AG04450 (cell line): ENCODE data around the gene ATP10B. TPM values are rescaled to one million over a fixed set of nuclear protein-coding genes. Genes with fewer than 3 reads are reported as not detected.

Source experiments
- CTCF ChIA-PET: fragments of 300-600, 350-600 bp; formaldehyde crosslinking; extraction: SDS; loops from one replicate; lab custom pipeline; 2022; ENCODE audit warnings: antibody characterized with exemption, inconsistent platforms; lab: Charles Lee
- POLR2A ChIA-PET: fragments of 350-600 bp; formaldehyde crosslinking; extraction: SDS; loops from one replicate; lab custom pipeline; 2021; ENCODE audit warnings: antibody characterized with exemption, inconsistent platforms; lab: Yijun Ruan, JAX
- DNase-seq: peaks from one replicate; pipeline ENCODE4 v3.0.0-alpha.2; 2011; ENCODE audit warnings: low read depth, low spot score
- H3K27ac ChIP-seq: one replicate; pipeline ENCODE4 v1.5.1; 2012; ENCODE audit warnings: low read depth, low read length, control low read depth
- H3K27me3 ChIP-seq: one replicate; pipeline ENCODE4 v1.6.0; 2012; ENCODE audit warnings: low read length; ENCODE audit not compliant: control insufficient read depth, insufficient read depth
- H3K4me3 ChIP-seq: 2 replicates; pipeline ENCODE4 v1.5.1; 2011; ENCODE audit warnings: mild to moderate bottlenecking, low read depth, low read length, control low read depth
- H3K9me3 ChIP-seq: 2 replicates; pipeline ENCODE4 v1.5.1; 2012; ENCODE audit warnings: low read length; ENCODE audit not compliant: control insufficient read depth, insufficient read depth
- CTCF ChIP-seq: IDR thresholded peaks from 2 replicates; pipeline ENCODE4 v1.5.1; 2011; ENCODE audit warnings: low read depth, low read length, control low read depth, inconsistent platforms
- polyA plus RNA-seq: library from polyadenylated mRNA; depleted of rRNA; stranded (reverse); fragments of >200 nt; gene quantifications from 2 replicates; pipeline ENCODE4 v1.2.3, GENCODE V29; 2011

Gene ATP10B
- polyA plus RNA-seq, 1 experiment: not detected

DNA sequence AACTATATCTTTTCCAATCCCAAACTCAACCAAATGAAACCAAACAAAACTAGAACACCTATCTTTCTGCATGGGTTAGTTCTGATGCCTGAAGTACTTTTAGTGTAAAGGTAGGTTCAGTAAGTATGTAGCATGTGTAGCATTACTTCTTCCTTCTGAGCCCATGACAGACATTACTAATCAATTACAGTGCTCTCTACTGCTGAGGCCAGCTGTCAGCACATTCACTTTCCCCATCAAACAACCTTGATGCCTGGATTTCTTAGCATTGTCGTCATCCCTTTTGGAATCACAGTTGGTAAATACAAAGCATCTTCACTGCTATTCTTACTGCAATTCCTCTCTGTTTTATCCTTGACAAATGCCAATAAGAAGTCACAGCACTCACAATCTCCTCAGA is 327.2 kb downstream of the ATP10B start:
- H3K27ac ChIP-seq: no peak overlapping the region

GRCh38 chr5:160523502-160524163 is 328.4 kb downstream of the ATP10B start:
- no peak for DNase-seq
- Histone ChIP-seq H3K4me3 (no peak overlapping the region), H3K27me3 (peaks cover 5% of the 10 kb centered on the region), H3K27ac (no peak overlapping the region), H3K9me3 (no peaks in the 10 kb centered on the region)
- ChIA-PET CTCF (no interaction called here), POLR2A (no interaction called here)
- TF ChIP-seq CTCF: no peak

More for the DNA sequence above, 327.2 kb downstream of the ATP10B start:
- DNase-seq: no peak
- H3K9me3 ChIP-seq: no peaks in the 10 kb centered on the region
- POLR2A ChIA-PET: no interaction called here
- TF ChIP-seq CTCF: no peak
- no peak overlapping the region for H3K4me3 ChIP-seq
- peaks cover 5% of the 10 kb centered on the region for H3K27me3 ChIP-seq
- CTCF ChIA-PET: interaction anchor here (1.2 kb wide), 1 partner anchor 85 kb away, joined by 4 read pairs; no protein-coding TSS in a partner anchor

DNA sequence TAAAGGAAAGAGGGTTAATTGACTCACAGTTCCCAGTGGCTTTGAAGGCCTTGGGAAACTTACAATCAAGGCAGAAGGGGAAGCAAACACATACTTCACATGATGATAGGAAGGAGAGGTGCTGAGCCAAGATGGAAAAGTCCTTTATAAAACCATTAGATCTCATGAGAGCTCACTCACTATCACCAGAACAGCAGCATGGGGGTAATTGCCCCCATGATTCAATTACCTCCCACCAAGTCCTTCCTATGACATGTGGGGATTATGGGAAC is 330.7 kb downstream of the ATP10B start:
- ChIA-PET CTCF (interaction anchor here (1.5 kb wide), 1 partner anchor 13 kb away, joined by 6 read pairs; no protein-coding TSS in a partner anchor), POLR2A (no interaction called here)
- no peak overlapping the region for H3K4me3 ChIP-seq

GRCh38 chr5:160520609-160521391 is 331.2 kb downstream of the ATP10B start:
- Histone ChIP-seq H3K27ac (no peak overlapping the region), H3K27me3 (peaks cover 5% of the 10 kb centered on the region), H3K9me3 (no peaks in the 10 kb centered on the region), H3K4me3 (no peak overlapping the region)
- ChIA-PET POLR2A (no interaction called here), CTCF (interaction anchor here (1.5 kb wide), 1 partner anchor 13 kb away, joined by 6 read pairs; no protein-coding TSS in a partner anchor)
- no peak for TF ChIP-seq CTCF
- DNase-seq: no peak

More for the DNA sequence above, 330.7 kb downstream of the ATP10B start:
- no peak for TF ChIP-seq CTCF
- Histone ChIP-seq H3K27ac (no peak overlapping the region), H3K27me3 (peaks cover 5% of the 10 kb centered on the region), H3K9me3 (no peaks in the 10 kb centered on the region)
- no peak for DNase-seq
